HCEC 1CT (cell line): ENCODE data around the gene NLRP1.

ENCODE experiments used
- DNase-seq: peaks from one replicate; pipeline ENCODE4 v3.0.0-alpha.2; 2017

The NLRP1 gene

GRCh38 chr17:5553479-5553878 is 30.8 kb downstream of the NLRP1 start:
- no peak for DNase-seq

- no peak for DNase-seq
Observed at GRCh38 chr17:5552841-5553240, 31.5 kb downstream of the NLRP1 start.

- DNase-seq, result no peak
Observed at GRCh38 chr17:5545051-5545987, 39.0 kb downstream of the NLRP1 start.

GRCh38 chr17:5544115-5544514 is 40.2 kb downstream of the NLRP1 start:
- no peak for DNase-seq

GRCh38 chr17:5541610-5542202 is 42.6 kb downstream of the NLRP1 start:
- no peak for DNase-seq

GRCh38 chr17:5540321-5540720 is 44.0 kb downstream of the NLRP1 start:
- DNase-seq, result no peak

- no peak for DNase-seq
Observed at GRCh38 chr17:5539286-5539685, 45.0 kb downstream of the NLRP1 start.

GRCh38 chr17:5536866-5537650 is 47.3 kb downstream of the NLRP1 start:
- DNase-seq, result no peak

- no peak for DNase-seq
Observed at GRCh38 chr17:5535436-5535835, 48.9 kb downstream of the NLRP1 start.

GRCh38 chr17:5533486-5534315 is 50.6 kb downstream of the NLRP1 start:
- no peak for DNase-seq

GRCh38 chr17:5532581-5532980 is 51.7 kb downstream of the NLRP1 start:
- DNase-seq, result no peak

GRCh38 chr17:5531085-5531418 is 53.3 kb downstream of the NLRP1 start:
- DNase-seq, result no peak

GRCh38 chr17:5530265-5531084 is 53.8 kb downstream of the NLRP1 start:
- no peak for DNase-seq

GRCh38 chr17:5527601-5528250 is 56.6 kb downstream of the NLRP1 start:
- DNase-seq, result no peak

- DNase-seq, result peak; percentile 98
Observed at GRCh38 chr17:5526821-5527598, 57.3 kb downstream of the NLRP1 start.

GRCh38 chr17:5523249-5523648 is 61.1 kb downstream of the NLRP1 start:
- peak; percentile 26 for DNase-seq

- no peak for DNase-seq
Observed at GRCh38 chr17:5522476-5522875, 61.8 kb downstream of the NLRP1 start.

GRCh38 chr17:5516060-5516792 is 68.1 kb downstream of the NLRP1 start:
- peak; percentile 98 for DNase-seq

- DNase-seq, result no peak
Observed at GRCh38 chr17:5514976-5515375, 69.3 kb downstream of the NLRP1 start.

- DNase-seq, result no peak
Observed at GRCh38 chr17:5513628-5514027, 70.7 kb downstream of the NLRP1 start.
